ENCODE data around the gene LDAF1. TPM values are rescaled to one million over a fixed set of nuclear protein-coding genes. Genes with fewer than 3 reads are reported as not detected.

LDAF1 gene
- polyA plus RNA-seq, 1 experiment = 31.1 TPM

DNA sequence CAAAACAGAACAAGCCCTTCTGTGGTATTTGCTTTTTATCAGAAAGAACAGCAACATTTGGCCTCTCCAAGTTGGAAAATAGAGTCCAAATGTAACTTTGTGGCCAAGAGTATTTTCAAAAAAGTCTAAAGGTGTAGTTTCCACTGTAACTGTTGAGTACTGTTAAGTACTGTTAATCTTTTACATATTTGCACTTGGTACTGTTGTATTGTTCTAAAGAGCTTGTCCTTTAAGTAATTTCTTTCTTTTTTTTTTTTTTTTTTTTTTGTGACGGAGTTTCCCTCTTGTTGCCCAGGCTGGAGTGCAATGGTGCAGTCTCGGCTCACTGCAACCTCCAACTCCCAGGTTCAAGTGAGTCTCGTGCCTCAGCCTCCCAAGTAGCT, 21.5 kb downstream of the LDAF1 start:
- POLR2A ChIA-PET = no interaction called here
- Histone ChIP-seq H3K36me3 (ENCODE audit: control insufficient read depth, insufficient read depth, low read length) (peaks cover 2% of the 10 kb centered on the region; the same call in 1 of the 2 replicates), H3K4me3 (ENCODE audit: low read depth, low read length) (no peak overlapping the region), H3K27me3 (ENCODE audit: control insufficient read depth, insufficient read depth, low read length) (no peaks in the 10 kb centered on the region)
- no peak for DNase-seq (ENCODE audit: low read depth)
- CTCF ChIA-PET = interaction anchor here (1.8 kb wide), 1 partner anchor 120 kb away, joined by 4 read pairs; no protein-coding TSS in a partner anchor
- TF ChIP-seq, protein P1, sequence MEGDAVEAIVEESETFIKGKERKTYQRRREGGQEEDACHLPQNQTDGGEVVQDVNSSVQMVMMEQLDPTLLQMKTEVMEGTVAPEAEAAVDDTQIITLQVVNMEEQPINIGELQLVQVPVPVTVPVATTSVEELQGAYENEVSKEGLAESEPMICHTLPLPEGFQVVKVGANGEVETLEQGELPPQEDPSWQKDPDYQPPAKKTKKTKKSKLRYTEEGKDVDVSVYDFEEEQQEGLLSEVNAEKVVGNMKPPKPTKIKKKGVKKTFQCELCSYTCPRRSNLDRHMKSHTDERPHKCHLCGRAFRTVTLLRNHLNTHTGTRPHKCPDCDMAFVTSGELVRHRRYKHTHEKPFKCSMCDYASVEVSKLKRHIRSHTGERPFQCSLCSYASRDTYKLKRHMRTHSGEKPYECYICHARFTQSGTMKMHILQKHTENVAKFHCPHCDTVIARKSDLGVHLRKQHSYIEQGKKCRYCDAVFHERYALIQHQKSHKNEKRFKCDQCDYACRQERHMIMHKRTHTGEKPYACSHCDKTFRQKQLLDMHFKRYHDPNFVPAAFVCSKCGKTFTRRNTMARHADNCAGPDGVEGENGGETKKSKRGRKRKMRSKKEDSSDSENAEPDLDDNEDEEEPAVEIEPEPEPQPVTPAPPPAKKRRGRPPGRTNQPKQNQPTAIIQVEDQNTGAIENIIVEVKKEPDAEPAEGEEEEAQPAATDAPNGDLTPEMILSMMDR (IDR thresholded peaks at IDR 0.05; ENCODE audit: insufficient read depth, low read depth, low read length) = no peak

DNA sequence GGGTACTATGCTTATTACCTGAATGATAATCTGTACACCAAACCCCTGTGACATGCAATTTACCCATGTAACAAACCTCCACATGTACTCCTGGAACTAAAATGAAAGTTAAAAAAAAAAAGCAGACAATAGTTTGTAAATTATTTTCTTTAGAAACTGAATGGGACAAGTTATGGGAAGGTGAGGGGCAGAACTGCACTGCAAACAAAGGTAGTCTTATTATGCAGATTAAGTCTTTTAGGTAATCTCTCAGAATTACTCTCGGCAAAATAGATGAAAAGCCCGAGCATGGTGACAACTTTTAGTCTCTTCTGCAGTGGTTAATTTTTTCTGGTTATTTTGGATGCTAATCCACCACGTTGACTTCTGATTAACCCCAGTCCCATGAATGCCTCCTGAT, 25.5 kb downstream of the LDAF1 start:
- ChIA-PET CTCF (no interaction called here), POLR2A (no interaction called here)
- TF ChIP-seq, protein P1 (IDR thresholded peaks at IDR 0.05; ENCODE audit: insufficient read depth, low read depth, low read length) = no peak
- Histone ChIP-seq H3K27me3 (ENCODE audit: control insufficient read depth, insufficient read depth, low read length) (no peaks in the 10 kb centered on the region), H3K36me3 (ENCODE audit: control insufficient read depth, insufficient read depth, low read length) (peaks cover 2% of the 10 kb centered on the region; the same call in 1 of the 2 replicates), H3K4me3 (ENCODE audit: low read depth, low read length) (no peak overlapping the region)
- DNase-seq (ENCODE audit: low read depth) = no peak

DNA sequence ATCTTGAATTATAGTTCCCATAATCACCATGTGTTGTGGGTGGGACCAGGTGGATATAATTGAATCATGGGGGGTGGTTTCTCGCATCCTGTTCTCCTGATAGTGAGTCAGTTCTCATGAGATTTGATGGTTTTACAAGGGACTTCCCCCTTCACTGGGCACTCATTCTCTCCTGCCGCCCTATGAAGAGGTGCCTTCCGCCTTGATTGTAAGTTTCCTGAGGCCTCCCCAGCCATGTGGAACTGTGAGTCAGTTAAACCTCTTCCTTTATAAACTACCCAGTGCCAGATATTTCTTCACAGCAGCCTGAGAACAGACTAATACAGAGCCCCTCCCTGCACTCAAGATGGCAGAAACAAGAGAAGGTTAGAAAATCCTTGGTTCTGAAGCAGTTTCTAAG, 26.4 kb downstream of the LDAF1 start:
- H3K27me3 ChIP-seq (ENCODE audit: control insufficient read depth, insufficient read depth, low read length) = no peaks in the 10 kb centered on the region
- TF ChIP-seq, protein P1 (IDR thresholded peaks at IDR 0.05; ENCODE audit: insufficient read depth, low read depth, low read length) = no peak
- CTCF ChIA-PET = no interaction called here
- no peak for DNase-seq (ENCODE audit: low read depth)
- POLR2A ChIA-PET = no interaction called here
- no peak overlapping the region for H3K4me3 ChIP-seq (ENCODE audit: low read depth, low read length)
- peaks cover 2% of the 10 kb centered on the region; the same call in 1 of the 2 replicates for H3K36me3 ChIP-seq (ENCODE audit: control insufficient read depth, insufficient read depth, low read length)

DNA sequence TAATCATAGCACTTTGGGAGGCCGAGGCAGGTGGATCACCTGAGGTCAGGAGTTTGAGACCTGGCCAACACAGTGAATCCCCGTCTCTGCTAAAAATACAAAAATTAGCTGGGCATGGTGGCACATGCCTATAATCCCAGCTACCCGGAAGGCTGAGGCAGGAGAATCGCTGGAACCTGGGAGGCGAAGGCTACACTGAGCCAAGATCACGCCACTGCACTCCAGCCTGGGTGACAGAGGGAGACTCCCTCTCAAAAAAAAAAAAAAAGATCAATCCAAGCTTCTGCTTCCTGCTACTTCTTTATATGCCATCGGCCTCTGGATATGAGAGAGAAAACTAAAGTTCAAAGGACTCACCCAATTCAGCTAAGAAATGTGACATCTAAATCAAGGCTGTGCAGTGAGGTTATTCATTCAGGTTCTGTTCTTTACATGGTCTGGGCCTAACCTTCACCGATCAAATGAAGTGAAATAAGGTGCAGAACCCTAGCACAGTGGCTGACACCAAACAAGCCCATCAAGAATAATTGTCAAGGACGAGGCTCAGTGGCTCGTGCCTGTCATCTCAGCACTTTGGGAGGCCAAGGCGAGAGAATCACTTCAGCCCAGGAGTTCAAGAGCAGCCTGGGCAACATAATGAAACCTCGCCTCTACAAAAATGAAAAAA, 27.3 kb downstream of the LDAF1 start:
- TF ChIP-seq, protein P1 (IDR thresholded peaks at IDR 0.05; ENCODE audit: insufficient read depth, low read depth, low read length) = no peak
- ChIA-PET CTCF (interaction anchor here (0.8 kb wide), 1 partner anchor 115 kb away, joined by 5 read pairs; no protein-coding TSS in a partner anchor), POLR2A (no interaction called here)
- no peak for DNase-seq (ENCODE audit: low read depth)
- Histone ChIP-seq H3K4me3 (ENCODE audit: low read depth, low read length) (no peak overlapping the region), H3K27me3 (ENCODE audit: control insufficient read depth, insufficient read depth, low read length) (no peaks in the 10 kb centered on the region), H3K36me3 (ENCODE audit: control insufficient read depth, insufficient read depth, low read length) (peaks cover 2% of the 10 kb centered on the region; the same call in 1 of the 2 replicates)

DNA sequence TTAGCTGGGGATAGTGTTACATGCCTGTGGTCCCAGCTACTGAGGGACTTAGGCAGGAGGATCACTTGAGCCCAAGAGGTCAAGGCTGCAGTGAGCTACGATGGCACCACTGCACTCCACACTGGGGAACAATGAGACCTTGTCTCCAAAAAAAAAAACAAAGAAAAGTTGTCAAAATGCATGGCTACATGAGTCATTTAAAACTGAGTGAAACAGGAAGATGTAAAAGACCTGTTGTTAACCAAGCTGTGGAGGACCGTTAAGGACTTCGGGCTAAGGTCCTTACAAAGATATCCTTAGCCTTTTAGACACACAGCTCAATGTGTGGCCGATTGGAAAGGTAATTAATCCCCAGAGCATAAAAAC, 27.8 kb downstream of the LDAF1 start:
- H3K4me3 ChIP-seq (ENCODE audit: low read depth, low read length) = no peak overlapping the region
- ChIA-PET POLR2A (no interaction called here), CTCF (no interaction called here)
- TF ChIP-seq, protein P1 (IDR thresholded peaks at IDR 0.05; ENCODE audit: insufficient read depth, low read depth, low read length) = no peak
- peaks cover under 1% of the 10 kb centered on the region; the same call in 1 of the 2 replicates for H3K36me3 ChIP-seq (ENCODE audit: control insufficient read depth, insufficient read depth, low read length)
- H3K27me3 ChIP-seq (ENCODE audit: control insufficient read depth, insufficient read depth, low read length) = no peaks in the 10 kb centered on the region
- no peak for DNase-seq (ENCODE audit: low read depth)

All from BJ (cell line).